Measurements from ENCODE around the gene LRRTM4.

LRRTM4 gene

GRCh38 chr2:77521931-77522470, at the start of gene LRRTM4:
LRRTM4 (minus strand) TSS chr2:77522376.
- DNase-seq, result peak; percentile 31

- DNase-seq, result no peak
Measured at GRCh38 chr2:77571545-77571944, 49.4 kb upstream of the LRRTM4 start.

- no peak for DNase-seq
Measured at GRCh38 chr2:77567723-77568122, 45.5 kb upstream of the LRRTM4 start.

- DNase-seq, result no peak
Measured at GRCh38 chr2:77566582-77566981, 44.4 kb upstream of the LRRTM4 start.

- no peak for DNase-seq
Measured at GRCh38 chr2:77566131-77566530, 44.0 kb upstream of the LRRTM4 start.

- DNase-seq, result no peak
Measured at GRCh38 chr2:77552956-77553355, 30.8 kb upstream of the LRRTM4 start.

GRCh38 chr2:77538031-77538430, 15.9 kb upstream of the LRRTM4 start:
- no peak for DNase-seq

- no peak for DNase-seq
Measured at GRCh38 chr2:77522888-77523287, 712 bp upstream of the LRRTM4 start.

GRCh38 chr2:77521548-77521891, 656 bp downstream of the LRRTM4 start:
- no peak for DNase-seq

GRCh38 chr2:77520641-77521547, 1.3 kb downstream of the LRRTM4 start:
- DNase-seq, result no peak

- no peak for DNase-seq
Measured at GRCh38 chr2:77519888-77520506, 2.2 kb downstream of the LRRTM4 start.

GRCh38 chr2:77519164-77519887, 2.9 kb downstream of the LRRTM4 start:
- DNase-seq, result no peak

GRCh38 chr2:77518311-77518710, 3.9 kb downstream of the LRRTM4 start:
- no peak for DNase-seq

GRCh38 chr2:77513191-77513590, 9.0 kb downstream of the LRRTM4 start:
- DNase-seq, result no peak

- DNase-seq, result no peak
Measured at GRCh38 chr2:77512507-77512906, 9.7 kb downstream of the LRRTM4 start.

- no peak for DNase-seq
Measured at GRCh38 chr2:77508511-77508910, 13.7 kb downstream of the LRRTM4 start.

- no peak for DNase-seq
Measured at GRCh38 chr2:77507657-77508056, 14.5 kb downstream of the LRRTM4 start.

GRCh38 chr2:77488141-77488540, 34.0 kb downstream of the LRRTM4 start:
- no peak for DNase-seq

- no peak for DNase-seq
Measured at GRCh38 chr2:77487074-77487803, 34.9 kb downstream of the LRRTM4 start.

- no peak for DNase-seq
Measured at GRCh38 chr2:77484026-77484425, 38.1 kb downstream of the LRRTM4 start.

- no peak for DNase-seq
Measured at GRCh38 chr2:77479895-77480294, 42.3 kb downstream of the LRRTM4 start.

- DNase-seq, result no peak
Measured at GRCh38 chr2:77479395-77479794, 42.8 kb downstream of the LRRTM4 start.

- DNase-seq, result no peak
Measured at GRCh38 chr2:77470096-77470495, 52.1 kb downstream of the LRRTM4 start.
